GM18519 (cell line): ENCODE data around the gene CPNE9.

Experiments used
- ATAC-seq: cut with Tn5 transposase; IDR thresholded peaks from one replicate; pipeline ENCODE4 v1.9.1; 2021; ENCODE audit warnings: mild to moderate bottlenecking, moderate library complexity; ENCODE audit not compliant: unreplicated experiment, low FRiP score

Gene CPNE9, protein sequence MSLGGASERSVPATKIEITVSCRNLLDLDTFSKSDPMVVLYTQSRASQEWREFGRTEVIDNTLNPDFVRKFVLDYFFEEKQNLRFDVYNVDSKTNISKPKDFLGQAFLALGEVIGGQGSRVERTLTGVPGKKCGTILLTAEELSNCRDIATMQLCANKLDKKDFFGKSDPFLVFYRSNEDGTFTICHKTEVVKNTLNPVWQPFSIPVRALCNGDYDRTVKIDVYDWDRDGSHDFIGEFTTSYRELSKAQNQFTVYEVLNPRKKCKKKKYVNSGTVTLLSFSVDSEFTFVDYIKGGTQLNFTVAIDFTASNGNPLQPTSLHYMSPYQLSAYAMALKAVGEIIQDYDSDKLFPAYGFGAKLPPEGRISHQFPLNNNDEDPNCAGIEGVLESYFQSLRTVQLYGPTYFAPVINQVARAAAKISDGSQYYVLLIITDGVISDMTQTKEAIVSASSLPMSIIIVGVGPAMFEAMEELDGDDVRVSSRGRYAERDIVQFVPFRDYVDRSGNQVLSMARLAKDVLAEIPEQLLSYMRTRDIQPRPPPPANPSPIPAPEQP

DNA sequence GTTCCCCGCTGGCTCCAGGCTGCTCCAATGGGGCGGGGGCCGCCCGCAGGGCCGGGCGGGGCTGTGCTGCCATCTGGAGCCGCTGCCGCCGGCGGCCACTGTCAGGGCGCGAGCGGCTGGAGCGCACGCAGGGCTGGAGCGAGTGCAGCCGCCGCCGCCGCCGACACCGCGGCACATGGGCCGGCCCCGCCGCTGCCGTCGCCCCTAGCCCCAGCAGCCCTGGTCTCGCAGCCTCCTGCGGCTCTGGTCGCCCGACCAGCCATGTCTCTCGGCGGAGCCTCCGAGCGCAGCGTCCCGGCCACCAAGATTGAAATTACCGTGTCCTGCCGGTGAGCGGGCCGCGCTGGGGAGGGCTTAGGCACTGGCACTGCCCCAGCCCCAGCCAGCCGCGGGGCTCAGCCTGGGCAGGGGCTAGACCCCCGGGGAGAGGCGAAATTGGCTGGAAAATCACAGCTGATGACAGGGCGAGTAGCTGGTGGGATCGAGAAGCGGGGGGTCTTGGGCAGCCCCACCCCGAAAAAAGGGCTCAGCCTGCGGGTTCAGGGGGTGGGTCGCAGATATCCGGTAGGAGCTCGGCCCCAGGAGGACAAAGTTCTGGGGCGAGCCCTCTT is at the start of gene CPNE9:
CPNE9 (plus strand) TSS at position 98 of the 611 bp plus-strand sequence; CDS start at position 262, 164 bp downstream.
- ATAC-seq: no peak

DNA sequence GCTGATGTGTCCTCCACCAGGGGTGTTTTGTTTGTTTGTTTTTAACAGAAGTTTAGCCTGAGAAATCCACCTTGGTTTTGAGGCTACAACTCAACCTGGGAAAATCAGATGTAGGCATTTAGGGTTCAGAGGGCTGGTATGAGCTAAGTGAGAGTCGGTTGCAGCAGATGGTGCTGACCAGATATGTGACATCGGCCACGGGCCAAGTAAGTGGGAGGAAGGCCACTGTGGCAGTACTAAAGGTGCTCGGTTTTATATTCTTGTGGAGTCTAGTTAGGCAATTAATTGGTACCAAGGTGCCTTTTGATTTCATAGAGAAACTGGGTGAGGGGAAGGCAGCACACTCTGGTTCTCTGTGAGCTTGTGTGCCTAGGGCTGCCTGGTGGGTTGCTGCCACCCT is 43.8 kb upstream of the CPNE9 start:
- no peak for ATAC-seq

DNA sequence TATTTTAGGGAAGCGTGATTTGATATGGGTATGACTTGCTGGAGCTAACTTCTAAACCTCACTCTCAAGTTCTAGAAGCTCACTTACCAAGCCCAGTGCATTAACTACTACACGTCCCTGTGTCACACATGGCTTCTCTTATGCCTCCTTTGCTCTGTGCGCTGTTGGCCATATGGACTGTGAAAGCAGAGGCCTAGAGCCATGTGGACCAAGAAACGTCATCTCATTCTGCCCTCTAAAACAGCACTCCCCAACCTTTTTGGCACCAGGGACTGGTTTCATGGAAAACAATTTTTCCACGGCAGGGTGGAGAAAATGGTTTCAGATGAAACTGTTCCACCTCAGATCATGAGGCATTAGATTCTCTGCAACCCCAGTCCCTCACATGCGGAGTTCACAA is 42.7 kb upstream of the CPNE9 start:
- no peak for ATAC-seq

DNA sequence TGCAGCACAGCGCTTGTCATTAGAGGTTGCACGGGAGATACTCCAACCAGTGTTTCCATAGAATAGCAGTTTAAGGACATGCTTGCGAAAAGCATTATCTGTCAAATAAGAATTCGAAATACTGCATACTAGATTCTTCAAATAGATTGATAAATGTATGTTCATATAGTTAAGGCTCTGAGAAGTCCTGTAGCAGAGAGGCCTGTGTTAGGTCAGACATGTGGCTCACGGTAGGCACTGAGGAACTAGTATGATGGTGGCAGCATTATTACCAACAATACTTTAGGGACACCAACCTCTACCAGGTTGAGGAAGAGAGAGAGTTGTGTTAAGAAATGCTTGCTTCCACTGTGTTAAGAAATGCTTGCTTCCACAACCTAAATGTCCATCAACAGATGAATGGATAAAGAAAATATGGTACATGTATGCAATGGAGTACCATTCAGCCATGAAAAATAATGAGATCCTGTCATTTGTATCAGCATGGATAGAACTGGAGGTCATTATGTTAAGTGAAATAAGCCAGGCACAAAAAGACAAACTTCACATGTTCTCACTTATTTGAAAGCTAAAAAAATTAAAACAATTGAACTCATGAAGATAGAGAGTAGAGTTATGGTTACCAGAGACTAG is 39.4 kb upstream of the CPNE9 start:
- no peak for ATAC-seq

DNA sequence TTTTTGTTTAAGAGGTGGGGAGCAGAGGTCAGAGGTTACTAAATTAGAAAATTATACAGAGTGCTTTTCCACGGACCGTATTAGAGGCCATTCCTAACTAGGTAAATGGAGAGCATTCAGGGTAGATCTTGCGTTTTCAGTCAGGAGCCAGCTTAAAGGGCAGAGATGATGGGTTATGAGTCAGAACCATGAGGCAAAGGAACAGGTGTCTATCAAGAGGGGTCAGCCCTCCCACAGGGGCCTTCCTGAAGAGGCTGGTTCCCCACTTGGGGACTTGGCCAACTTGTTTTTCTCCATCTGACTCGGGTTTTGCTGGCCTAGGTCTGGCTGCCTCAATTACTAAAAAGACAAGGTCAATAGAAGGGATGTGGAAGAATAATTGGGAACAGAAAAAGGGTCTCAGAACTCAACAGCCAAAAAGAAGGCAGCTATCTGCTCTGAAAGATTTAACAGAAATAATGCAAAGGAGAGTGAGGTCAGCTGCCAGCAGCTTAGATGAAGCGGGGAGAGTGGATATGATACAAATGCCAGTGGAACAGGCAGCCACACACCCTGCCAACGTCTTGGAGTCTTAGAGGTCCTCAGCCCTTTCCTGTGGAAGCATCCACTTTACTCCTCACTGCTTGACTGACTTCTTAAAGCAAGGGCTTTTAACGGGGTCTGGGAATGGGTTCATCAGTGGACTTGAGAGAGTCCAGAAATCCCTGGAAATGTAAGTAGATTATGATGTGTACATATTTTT is 36.8 kb upstream of the CPNE9 start:
- no peak for ATAC-seq

DNA sequence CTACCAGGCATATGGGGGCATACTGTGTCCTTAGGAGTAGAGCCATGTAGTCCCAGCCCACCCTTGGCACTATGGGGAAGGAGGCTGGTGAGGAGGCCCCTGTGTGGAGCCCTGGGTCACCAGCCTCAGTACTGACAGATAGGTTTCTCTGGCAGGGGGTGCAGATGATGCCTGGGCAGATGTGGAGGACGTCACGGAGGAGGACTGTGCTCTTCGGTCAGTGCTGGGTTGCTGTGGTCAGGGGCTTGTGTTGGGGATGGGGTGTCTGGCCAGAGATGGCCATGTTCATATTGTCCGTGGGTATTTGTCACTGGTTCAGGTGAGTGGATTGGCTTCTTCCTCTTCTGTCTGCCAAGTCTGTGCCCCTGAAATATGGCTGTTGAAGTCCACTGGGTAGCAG is 34.4 kb upstream of the CPNE9 start:
- ATAC-seq: no peak

DNA sequence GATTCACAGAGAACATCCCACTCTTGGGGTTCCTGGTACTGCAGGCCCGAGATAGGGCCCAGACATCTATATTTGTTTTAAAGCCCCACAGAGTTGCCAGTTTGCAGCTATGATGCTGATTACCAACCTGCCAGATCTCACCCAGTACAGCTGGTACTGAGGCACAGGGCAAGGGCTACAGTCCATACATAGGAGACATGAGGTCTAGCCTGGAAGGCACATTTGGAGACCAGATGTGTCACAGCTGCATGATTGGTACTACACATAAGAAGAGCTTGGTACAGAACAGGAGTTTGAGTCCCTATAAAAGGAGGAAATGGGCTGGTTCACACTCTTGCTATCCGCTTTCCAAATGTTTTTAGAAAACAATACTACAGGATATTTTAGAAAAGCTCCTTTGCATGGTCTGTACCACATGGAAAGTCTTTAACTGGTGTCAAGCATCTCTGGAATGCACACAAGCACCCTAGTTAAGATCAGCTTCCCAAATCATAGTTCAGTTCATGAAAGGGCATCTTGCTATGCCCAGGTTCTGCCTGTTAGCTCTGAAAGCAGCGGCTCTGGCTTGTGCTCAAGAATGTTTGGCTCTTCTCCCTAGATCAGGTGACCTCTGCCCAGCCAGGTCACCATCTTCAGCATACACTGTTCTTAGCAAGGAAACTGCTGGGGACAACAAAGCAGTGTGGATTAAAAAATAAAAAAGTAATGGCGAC is 33.8 kb upstream of the CPNE9 start:
- ATAC-seq: no peak

DNA sequence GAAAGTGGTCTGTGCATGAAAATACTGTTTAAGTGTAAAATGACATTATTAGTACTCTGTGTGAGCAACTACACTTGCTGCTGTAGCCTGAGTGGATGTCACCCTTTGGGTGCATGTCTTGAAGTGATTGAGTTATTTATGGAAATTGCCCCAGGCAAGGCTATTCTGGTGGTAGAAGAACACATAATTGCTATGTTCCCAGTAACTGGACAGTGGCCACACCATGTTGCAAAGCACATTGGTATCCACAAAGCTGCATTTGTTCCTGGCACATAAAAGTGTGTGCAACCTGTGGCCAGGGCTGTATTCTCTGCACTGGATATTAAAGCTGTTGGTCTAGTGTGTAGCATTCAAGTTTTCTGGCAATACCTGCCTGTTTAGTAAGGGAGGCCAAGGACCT is 30.6 kb upstream of the CPNE9 start:
- ATAC-seq: no peak

DNA sequence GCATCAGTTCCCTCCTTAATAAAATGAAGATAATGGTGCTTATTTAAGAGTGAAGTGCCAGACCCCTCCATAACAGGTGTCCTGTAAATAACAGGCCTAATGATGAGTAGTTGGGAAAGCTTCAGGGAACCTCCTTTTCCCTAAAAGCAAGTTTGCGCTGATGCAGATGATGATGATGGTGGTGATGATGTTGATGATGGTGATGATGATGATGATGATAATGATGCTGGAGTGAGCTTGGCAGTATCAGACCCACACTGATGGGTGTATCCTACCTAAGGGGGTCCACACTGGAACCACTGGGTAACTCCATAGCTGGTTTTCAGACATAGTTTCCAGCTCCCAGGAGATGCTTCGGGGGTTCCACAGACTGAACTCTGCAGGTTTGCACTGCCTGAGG is 29.9 kb upstream of the CPNE9 start:
- no peak for ATAC-seq

DNA sequence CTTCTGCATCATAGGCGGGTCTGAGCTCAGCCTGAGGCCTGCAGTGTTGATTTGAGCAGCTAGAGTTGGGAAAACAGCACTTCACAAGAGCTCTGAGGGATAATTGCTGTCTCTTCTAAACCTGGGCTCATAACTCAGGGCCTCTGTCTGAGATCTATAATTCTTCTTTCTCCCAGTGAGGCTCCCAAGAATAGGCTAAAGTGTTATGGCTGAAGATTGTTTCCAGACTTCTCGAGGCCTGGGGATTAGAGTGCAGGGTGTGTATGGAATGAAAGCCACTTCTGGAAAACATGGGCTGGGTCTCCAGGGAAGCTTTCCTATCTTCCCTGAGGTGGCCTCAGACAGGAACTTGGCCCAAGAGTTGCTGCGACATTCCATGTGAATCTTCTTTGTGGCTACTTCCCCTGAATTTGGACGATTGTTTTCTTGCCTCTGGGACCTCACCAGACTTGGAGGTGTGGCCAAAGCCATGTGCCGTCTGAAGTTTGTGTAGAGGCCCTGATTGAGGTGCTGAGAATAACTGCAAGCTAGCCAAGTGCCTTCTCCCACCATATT is 27.8 kb upstream of the CPNE9 start:
- ATAC-seq: no peak

DNA sequence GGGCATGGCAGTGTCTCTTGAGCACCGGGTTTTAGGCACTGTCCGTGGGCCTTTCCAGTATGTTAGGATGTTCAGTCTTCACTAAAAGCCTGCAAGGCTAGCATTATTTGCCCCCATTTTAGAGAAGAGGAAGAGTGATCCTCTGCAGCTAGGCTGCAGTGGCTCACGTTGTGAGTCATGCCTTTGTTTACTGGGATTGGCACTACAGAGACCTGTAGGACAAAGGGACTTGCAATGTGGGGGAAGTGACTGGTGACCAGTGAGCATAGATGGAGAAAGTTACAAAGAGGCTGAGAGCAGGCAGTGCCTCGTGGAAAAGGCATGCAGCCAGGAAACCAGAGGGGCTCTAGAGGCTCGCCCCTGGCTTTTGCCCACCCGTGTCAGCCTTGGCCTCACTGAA is 26.8 kb upstream of the CPNE9 start:
- ATAC-seq: no peak

DNA sequence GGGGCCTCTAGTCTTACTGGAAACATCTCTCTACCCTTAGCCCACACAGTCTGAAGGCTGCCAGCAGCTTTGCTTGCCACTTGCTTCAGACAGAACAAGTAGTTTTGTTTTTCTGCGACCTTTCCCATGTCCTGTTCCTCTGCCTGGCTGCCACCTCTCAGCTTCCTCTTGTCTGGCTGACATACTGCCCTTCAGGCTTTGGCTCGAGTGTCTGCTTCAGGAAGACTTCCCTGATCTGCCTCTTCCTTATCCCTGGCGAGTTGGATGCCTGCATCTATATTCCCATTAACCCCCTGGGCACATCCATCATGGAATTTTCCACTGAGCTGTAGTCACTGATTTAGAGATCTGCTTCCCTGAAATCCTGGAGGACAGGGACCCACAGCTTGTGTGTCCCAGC is 25.1 kb upstream of the CPNE9 start:
- no peak for ATAC-seq

DNA sequence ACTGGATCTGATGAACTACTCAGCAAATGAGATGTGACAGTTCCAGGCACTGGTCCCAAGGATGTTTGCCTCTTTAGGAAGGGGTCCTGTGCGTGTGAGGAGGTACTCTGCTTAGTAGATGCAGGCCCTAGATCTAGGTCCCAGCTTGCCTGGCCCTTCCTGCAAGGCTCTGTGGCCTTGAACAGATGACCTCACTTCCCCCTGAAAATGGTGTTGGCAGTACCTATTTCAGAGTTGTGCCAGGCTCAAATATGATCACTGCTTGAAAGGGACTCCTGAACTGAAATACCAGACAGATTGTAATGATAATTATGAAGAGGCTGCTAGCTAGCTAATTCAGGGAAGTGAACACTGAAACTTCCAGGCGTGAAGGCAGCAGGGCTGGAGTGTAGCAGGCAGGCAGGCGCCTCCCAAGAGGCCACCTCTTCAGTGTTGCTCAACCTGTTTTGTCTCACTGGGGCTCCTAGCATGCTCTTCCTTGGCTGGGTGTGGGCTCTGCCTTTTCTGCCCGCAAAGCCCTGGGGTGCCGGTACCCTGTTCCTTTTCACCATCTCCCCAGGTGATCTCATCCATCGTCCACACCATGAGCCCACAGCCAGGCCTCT is 24.1 kb upstream of the CPNE9 start:
- ATAC-seq: no peak

DNA sequence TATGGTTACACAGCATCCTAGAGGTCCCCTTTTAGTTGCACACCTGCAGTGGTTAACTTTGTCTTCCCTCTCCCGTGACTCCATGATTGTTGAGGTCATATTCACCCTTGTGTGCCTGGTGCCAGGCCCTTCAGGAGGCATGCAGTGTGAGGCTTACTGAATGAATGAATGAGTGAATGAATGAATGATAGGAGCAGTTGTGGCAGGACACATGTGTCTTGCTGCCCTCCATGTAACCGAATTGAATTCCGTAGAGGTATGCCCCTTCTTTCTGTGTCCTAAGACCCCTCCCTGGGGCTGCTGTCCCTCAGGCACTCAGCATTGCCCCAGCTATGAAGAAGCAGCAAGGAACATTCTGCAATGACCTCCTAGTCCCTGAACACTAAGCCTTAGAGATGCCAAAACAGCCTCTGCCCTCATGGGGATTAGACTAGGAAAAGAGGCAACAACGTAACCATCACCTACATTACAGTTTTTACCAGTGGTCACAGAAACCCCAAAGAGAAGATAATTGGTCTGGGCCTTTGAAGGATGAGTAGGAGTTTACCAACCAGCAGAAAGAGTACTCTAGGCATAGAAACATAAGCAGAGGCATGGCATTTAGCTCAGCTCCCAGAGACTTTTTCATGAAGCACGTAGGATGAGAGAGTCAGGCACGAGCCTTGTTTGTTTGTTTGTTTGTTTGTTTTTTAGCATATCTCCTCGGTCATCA is 22.5 kb upstream of the CPNE9 start:
- ATAC-seq: no peak

DNA sequence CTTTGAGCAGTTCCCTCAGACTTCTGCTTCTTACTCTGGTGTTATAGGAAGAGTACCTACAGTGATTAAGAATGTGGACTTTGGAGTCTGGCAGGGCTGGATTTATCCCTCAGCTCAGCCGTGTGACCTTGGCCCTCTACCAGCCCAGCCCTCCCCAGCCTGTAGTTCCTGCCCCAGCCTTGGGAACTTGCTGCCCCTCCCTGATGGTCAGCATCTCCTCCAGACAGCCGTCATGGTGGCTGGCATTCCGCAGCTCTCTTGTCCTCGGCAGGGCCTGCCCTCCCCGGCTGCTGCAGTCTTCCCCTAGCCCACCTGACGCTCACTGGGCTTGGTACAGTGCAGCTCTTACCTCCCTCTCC is 21.9 kb upstream of the CPNE9 start:
- ATAC-seq: no peak

DNA sequence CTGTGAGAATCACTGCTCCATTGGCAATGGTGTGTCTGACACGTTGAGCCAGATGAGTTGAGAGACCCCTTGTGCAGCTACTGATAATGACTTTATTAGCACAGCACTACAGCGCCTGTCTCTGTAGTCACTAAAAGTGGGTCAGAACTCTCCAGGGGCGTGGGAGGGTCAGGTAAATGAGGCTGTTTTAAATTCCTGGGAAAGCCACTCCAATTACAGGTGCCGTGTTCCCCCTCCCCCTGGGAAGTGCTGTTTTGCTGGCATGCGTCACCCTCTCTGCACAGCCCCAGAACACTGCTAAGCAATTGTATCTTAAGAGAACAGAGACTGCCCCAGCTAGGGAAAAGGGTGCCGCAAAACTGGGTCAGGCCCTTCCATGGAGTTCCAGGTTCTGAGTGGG is 21.5 kb upstream of the CPNE9 start:
- no peak for ATAC-seq

DNA sequence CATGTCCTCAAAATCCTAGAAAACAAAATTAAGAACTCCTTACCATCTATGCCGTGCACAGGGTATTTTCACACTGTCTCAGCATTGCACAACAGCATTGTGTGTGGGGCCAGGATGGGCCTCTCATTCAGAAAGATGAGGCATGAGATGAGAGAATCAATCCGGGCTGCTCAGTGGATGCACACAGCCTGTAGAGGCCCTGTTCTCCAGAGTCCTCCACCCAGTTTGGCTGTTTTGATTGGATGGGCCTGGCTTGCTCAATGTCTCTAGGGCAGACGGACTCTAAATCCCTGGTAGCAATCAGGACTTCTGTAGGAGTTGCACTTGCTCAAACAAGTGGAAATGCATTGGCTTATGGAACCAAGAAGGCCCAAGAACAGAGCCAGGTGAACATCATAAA is 20.2 kb upstream of the CPNE9 start:
- no peak for ATAC-seq

DNA sequence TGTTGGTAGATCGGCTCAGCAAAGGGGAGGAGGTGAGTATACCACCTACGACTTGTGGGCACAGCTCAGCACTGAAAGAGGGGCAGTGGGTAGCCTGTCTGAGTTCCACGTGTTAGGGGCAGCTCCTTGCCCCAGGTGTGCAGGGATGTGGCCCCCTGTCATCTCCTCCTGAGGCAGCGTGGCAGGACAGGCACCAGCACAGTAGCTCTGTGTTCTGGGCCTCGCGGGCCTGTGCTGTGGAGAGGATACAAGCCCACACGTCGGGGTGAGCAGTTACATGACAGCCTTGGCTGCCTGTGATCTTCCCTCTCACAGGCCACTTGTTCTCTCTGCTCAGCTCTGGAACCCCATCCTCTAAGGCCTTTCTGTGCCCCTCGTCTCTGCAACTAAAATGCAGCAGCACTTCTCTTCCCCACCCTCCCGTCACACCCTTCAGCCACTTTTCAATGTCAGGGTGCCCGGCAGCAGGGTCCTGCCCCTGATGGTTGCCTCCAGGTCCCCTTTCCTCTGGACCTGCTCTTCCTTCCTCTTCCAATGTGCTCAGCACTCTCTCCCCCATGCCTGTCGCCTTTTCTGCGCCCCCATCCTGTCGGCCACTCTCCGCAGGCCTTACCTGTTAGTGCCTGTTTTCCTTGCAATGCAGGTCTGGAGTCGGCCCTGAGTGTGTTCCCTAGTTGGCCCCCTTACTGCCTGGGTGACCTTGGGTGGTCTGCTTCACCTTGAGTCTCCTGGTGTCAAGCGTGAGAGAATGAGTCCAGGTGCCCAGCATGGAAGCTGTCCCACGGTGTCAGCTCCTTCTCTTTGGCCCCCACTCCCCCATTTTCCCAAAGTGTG is 18.2 kb upstream of the CPNE9 start:
- no peak for ATAC-seq
